ENCODE results near the gene IFI6. TPM values are rescaled to one million over a fixed set of nuclear protein-coding genes. Genes with fewer than 3 reads are reported as not detected.

Gene IFI6
- 23.6 and 107 TPM in 2 replicates for total RNA-seq

GRCh38 chr1:27671964-27672749 lies at the start of gene IFI6:
Gene IFI6 (minus strand): TSS chr1:27672192. CDS start chr1:27669314, 2,878 bp downstream.

DNA sequence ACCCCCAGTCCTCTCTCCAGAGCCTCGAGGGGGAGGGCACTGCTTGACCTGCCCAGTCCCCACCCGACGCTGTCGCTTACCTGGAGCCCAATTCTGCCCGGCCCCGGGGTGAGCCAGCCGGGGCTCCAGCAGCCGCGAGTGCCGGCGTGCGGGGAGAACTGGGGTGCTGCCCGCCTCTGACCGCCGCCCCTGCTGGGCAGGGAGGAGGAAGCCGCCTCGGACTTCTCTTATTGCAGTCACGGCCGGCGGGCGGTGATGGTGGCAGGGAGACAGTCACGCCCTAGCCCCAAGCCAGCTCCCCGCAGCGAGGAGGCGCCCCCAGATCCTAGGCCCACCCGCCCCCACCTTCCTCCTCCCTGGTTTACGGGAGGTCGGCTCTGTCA lies 37.0 kb downstream of the IFI6 start, which contains the start of gene FGR:
Gene FGR, minus strand, starts transcription at position 201 of the 383 bp plus-strand sequence. CDS start 11,269 bp downstream, outside the sequence.

Other genes with a start within 250 kb of the IFI6 start
- gene WASF2, start 182.0 kb downstream of the IFI6 start, total RNA-seq: 13.5 and 14.2 TPM in 2 replicates
- 4.4 and 5.6 TPM in 2 replicates for gene AHDC1, start 68.0 kb downstream of the IFI6 start, total RNA-seq
- under 0.01 TPM in 1 of 2 replicates, not detected in the other for gene FGR, start 37.0 kb downstream of the IFI6 start, total RNA-seq
- 10.5 and 14.9 TPM in 2 replicates for gene FAM76A, start 53.8 kb upstream of the IFI6 start, total RNA-seq
- 60.8 and 97.8 TPM in 2 replicates for gene STX12, start 101.0 kb upstream of the IFI6 start, total RNA-seq
- 37.2 and 54.4 TPM in 2 replicates for gene PPP1R8, start 158.6 kb upstream of the IFI6 start, total RNA-seq
- 3.3 and 5.6 TPM in 2 replicates for gene THEMIS2, start 200.4 kb upstream of the IFI6 start, total RNA-seq
- 40.1 and 49.9 TPM in 2 replicates for gene RPA2, start 242.4 kb upstream of the IFI6 start, total RNA-seq